ENCODE measurements around the gene KRT27.

DNA sequence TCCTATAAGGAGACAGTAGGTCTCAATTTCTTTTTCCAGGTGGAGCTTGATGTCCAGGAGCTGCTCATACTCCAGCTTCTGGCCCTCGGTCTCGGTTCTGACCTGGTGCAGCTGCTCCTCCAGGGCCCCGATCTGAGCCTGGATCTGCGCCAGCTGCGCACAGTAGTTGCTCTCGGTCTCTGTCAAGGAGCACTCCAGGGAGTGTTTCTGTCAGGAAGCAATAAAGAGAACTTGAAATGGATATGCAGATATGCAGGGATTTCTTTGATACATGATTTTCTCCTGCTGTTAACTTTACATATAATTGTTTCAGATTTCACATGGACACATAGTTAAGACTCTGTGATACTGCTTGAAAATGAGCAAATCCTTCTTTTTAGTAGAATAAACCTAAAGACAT, 32.0 kb downstream of the KRT27 start:
- TF ChIP-seq, protein P1, sequence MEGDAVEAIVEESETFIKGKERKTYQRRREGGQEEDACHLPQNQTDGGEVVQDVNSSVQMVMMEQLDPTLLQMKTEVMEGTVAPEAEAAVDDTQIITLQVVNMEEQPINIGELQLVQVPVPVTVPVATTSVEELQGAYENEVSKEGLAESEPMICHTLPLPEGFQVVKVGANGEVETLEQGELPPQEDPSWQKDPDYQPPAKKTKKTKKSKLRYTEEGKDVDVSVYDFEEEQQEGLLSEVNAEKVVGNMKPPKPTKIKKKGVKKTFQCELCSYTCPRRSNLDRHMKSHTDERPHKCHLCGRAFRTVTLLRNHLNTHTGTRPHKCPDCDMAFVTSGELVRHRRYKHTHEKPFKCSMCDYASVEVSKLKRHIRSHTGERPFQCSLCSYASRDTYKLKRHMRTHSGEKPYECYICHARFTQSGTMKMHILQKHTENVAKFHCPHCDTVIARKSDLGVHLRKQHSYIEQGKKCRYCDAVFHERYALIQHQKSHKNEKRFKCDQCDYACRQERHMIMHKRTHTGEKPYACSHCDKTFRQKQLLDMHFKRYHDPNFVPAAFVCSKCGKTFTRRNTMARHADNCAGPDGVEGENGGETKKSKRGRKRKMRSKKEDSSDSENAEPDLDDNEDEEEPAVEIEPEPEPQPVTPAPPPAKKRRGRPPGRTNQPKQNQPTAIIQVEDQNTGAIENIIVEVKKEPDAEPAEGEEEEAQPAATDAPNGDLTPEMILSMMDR (IDR thresholded peaks at IDR 0.05) = no peak
- TF ChIP-seq POLR2A (IDR thresholded peaks at IDR 0.05) = no peak

Measured in body of pancreas (tissue), 4 donors.